ENCODE measurements around the gene OR2T35. TPM values are rescaled to one million over a fixed set of nuclear protein-coding genes. Genes with fewer than 3 reads are reported as not detected.

The OR2T35 gene
- total and polyA plus RNA-seq, 9 of the 15 experiments (the other 6 are each of a cell fraction or from before 2014, with no cell fraction given): not detected

DNA sequence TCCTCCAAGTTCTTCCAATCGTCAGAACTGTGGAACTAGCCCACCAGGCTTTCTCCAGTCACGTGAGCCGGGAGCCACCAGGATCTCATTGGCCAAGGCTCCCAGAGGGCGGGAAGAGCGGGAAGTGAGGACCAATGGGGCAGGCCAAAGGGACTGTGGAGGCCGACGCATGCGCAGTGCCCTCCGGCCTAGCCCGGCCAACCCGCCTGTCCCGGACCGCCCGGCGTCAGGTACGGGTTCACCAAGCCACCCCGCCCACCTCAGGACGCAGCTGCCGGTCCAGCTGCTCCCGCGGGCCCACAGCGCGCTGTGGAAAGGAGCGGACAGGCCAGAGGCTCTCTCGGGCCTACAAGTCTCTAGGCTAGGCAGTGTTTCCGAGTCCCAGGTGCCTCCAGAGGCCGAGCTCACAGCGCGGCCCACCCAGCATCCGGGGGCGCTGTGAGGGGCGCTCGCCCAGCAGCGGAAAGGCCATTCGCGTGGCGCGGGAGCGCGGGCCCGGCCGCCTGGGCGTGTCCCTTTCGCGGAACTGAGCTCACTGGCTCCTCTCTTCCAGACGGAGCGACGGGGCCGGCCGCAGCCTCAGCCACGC lies 46.6 kb upstream of the OR2T35 start (continued):
- TF ChIP-seq, protein P1, sequence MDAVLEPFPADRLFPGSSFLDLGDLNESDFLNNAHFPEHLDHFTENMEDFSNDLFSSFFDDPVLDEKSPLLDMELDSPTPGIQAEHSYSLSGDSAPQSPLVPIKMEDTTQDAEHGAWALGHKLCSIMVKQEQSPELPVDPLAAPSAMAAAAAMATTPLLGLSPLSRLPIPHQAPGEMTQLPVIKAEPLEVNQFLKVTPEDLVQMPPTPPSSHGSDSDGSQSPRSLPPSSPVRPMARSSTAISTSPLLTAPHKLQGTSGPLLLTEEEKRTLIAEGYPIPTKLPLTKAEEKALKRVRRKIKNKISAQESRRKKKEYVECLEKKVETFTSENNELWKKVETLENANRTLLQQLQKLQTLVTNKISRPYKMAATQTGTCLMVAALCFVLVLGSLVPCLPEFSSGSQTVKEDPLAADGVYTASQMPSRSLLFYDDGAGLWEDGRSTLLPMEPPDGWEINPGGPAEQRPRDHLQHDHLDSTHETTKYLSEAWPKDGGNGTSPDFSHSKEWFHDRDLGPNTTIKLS (IDR thresholded peaks at IDR 0.05; ENCODE audit: borderline replicate concordance, low read depth): peak; percentile 56; the same call in 1 of the 2 replicates
- TF ChIP-seq, protein P2, sequence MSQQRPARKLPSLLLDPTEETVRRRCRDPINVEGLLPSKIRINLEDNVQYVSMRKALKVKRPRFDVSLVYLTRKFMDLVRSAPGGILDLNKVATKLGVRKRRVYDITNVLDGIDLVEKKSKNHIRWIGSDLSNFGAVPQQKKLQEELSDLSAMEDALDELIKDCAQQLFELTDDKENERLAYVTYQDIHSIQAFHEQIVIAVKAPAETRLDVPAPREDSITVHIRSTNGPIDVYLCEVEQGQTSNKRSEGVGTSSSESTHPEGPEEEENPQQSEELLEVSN (IDR thresholded peaks at IDR 0.05; ENCODE audit: borderline replicate concordance in 1 of 2, extremely low read depth in 1 of 2, insufficient read depth in 1 of 2, insufficient read length in 1 of 2, low read depth in 1 of 2, low read length in 1 of 2, poor library complexity in 1 of 2, severe bottlenecking in 1 of 2): peak; percentile 94 to 96
- TF ChIP-seq KDM2B (CRISPR knock-in tag; IDR thresholded peaks at IDR 0.05) (no peak), GABPA (tag; conservative IDR thresholded peaks at IDR 0.05; ENCODE audit: low read depth) (peak; percentile 56; the same call in 1 of the 2 replicates), NRF1 (conservative IDR thresholded peaks at IDR 0.05 in 1 of 2, IDR thresholded peaks at IDR 0.05 in 1 of 2) (peak; percentile 94 to 95), ZBTB17 (CRISPR knock-in tag; IDR thresholded peaks at IDR 0.05) (0 out of 2 replicates have a peak, but pooled peaks have one; percentile 51), RBM25 (IDR thresholded peaks at IDR 0.05; ENCODE audit: low read depth, low read length, severe bottlenecking) (peak; percentile 37), SUPT5H (IDR thresholded peaks at IDR 0.05) (no peak), E2F3 (CRISPR knock-in tag; IDR thresholded peaks at IDR 0.05) (0 out of 2 replicates have a peak, but pooled peaks have one; percentile 57), CXXC5 (CRISPR knock-in tag; IDR thresholded peaks at IDR 0.05) (peak; percentile 86), MBD2 (IDR thresholded peaks at IDR 0.05; ENCODE audit: borderline replicate concordance, low read depth) (no peak; the same call in 1 of the 2 replicates), NR2C2 (CRISPR knock-in tag; IDR thresholded peaks at IDR 0.05) (no peak), NR2C2 (tag; IDR thresholded peaks at IDR 0.05) (peak; percentile 42), DIDO1 (tag; IDR thresholded peaks at IDR 0.05; ENCODE audit: low read depth) (0 out of 2 replicates have a peak, but pooled peaks have one; percentile 28)
- TF ChIP-seq, protein P3, sequence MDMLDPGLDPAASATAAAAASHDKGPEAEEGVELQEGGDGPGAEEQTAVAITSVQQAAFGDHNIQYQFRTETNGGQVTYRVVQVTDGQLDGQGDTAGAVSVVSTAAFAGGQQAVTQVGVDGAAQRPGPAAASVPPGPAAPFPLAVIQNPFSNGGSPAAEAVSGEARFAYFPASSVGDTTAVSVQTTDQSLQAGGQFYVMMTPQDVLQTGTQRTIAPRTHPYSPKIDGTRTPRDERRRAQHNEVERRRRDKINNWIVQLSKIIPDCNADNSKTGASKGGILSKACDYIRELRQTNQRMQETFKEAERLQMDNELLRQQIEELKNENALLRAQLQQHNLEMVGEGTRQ (CRISPR knock-in tag; IDR thresholded peaks at IDR 0.05): peak; percentile 95
- TF ChIP-seq, protein P4, sequence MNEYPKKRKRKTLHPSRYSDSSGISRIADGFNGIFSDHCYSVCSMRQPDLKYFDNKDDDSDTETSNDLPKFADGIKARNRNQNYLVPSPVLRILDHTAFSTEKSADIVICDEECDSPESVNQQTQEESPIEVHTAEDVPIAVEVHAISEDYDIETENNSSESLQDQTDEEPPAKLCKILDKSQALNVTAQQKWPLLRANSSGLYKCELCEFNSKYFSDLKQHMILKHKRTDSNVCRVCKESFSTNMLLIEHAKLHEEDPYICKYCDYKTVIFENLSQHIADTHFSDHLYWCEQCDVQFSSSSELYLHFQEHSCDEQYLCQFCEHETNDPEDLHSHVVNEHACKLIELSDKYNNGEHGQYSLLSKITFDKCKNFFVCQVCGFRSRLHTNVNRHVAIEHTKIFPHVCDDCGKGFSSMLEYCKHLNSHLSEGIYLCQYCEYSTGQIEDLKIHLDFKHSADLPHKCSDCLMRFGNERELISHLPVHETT (CRISPR knock-in tag; conservative IDR thresholded peaks at IDR 0.05 in 1 of 2, IDR thresholded peaks at IDR 0.05 in 1 of 2): 0 out of 4 replicates have a peak, but pooled peaks of 1 of the 2 experiments have one; percentile 28
- TF ChIP-seq, protein P5, sequence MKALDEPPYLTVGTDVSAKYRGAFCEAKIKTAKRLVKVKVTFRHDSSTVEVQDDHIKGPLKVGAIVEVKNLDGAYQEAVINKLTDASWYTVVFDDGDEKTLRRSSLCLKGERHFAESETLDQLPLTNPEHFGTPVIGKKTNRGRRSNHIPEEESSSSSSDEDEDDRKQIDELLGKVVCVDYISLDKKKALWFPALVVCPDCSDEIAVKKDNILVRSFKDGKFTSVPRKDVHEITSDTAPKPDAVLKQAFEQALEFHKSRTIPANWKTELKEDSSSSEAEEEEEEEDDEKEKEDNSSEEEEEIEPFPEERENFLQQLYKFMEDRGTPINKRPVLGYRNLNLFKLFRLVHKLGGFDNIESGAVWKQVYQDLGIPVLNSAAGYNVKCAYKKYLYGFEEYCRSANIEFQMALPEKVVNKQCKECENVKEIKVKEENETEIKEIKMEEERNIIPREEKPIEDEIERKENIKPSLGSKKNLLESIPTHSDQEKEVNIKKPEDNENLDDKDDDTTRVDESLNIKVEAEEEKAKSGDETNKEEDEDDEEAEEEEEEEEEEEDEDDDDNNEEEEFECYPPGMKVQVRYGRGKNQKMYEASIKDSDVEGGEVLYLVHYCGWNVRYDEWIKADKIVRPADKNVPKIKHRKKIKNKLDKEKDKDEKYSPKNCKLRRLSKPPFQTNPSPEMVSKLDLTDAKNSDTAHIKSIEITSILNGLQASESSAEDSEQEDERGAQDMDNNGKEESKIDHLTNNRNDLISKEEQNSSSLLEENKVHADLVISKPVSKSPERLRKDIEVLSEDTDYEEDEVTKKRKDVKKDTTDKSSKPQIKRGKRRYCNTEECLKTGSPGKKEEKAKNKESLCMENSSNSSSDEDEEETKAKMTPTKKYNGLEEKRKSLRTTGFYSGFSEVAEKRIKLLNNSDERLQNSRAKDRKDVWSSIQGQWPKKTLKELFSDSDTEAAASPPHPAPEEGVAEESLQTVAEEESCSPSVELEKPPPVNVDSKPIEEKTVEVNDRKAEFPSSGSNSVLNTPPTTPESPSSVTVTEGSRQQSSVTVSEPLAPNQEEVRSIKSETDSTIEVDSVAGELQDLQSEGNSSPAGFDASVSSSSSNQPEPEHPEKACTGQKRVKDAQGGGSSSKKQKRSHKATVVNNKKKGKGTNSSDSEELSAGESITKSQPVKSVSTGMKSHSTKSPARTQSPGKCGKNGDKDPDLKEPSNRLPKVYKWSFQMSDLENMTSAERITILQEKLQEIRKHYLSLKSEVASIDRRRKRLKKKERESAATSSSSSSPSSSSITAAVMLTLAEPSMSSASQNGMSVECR (CRISPR knock-in tag; IDR thresholded peaks at IDR 0.05): no peak
